Hepatocyte (in vitro differentiated cells): ENCODE measurements around the gene MYRIP. TPM values are rescaled to one million over a fixed set of nuclear protein-coding genes. Genes with fewer than 3 reads are reported as not detected.
"Not testable (repeated sequence)": the region's sequence is repeated elsewhere in the genome, so short reads cannot be mapped to it uniquely, and the experiment has no call there.

Experiments
- DNase-seq: peaks from one replicate; pipeline ENCODE4 v3.0.0-alpha.2; 2016; ENCODE audit warnings: low spot score
- H2AFZ ChIP-seq: fragments of 200-600 bp; sonication (generic); 2 replicates; pipeline ENCODE4 v1.6.0; 2016; ENCODE audit warnings: antibody characterized with exemption, mild to moderate bottlenecking
- H3K27ac ChIP-seq: fragments of 200-600 bp; sonication (generic); 2 replicates; pipeline ENCODE4 v1.5.1; 2016; ENCODE audit warnings: mild to moderate bottlenecking
- H3K27me3 ChIP-seq: fragments of 200-600 bp; sonication (generic); 2 replicates; pipeline ENCODE4 v1.6.1; 2016
- H3K36me3 ChIP-seq: fragments of 200-600 bp; sonication (generic); replicated peaks from 2 replicates; pipeline ENCODE4 v1.5.1; 2016; ENCODE audit warnings: low read depth; ENCODE audit not compliant: insufficient read depth
- H3K4me1 ChIP-seq: fragments of 200-600 bp; sonication (generic); 2 replicates; pipeline ENCODE4 v1.5.1; 2016; ENCODE audit warnings: mild to moderate bottlenecking, moderate library complexity; ENCODE audit not compliant: insufficient read depth
- H3K4me2 ChIP-seq: fragments of 200-600 bp; sonication (generic); 2 replicates; pipeline ENCODE4 v1.6.0; 2016
- H3K4me3 ChIP-seq: fragments of 200-600 bp; sonication (generic); 2 replicates; pipeline ENCODE4 v1.5.1; 2016; ENCODE audit warnings: mild to moderate bottlenecking
- H3K79me2 ChIP-seq: fragments of 200-600 bp; sonication (generic); 2 replicates; pipeline ENCODE4 v1.6.0; 2017; ENCODE audit warnings: mild to moderate bottlenecking
- H3K9me2 ChIP-seq: fragments of 200-600 bp; sonication (generic); replicated peaks from 2 replicates; pipeline ENCODE4 v1.6.0; 2017; ENCODE audit warnings: mild to moderate bottlenecking; ENCODE audit not compliant: insufficient read depth
- H3K9me3 ChIP-seq: fragments of 200-600 bp; sonication (generic); 2 replicates; pipeline ENCODE4 v1.5.1; 2016; ENCODE audit warnings: low read depth, mild to moderate bottlenecking
- H4K20me1 ChIP-seq: fragments of 200-600 bp; sonication (generic); 2 replicates; pipeline ENCODE4 v1.6.0; 2016; ENCODE audit warnings: mild to moderate bottlenecking; ENCODE audit not compliant: insufficient read depth, poor library complexity, severe bottlenecking
- CTCF ChIP-seq: fragments of 200-600 bp; sonication (generic); IDR thresholded peaks from 2 replicates; pipeline ENCODE4 v1.5.1; 2016; ENCODE audit warnings: antibody characterized with exemption, mild to moderate bottlenecking; ENCODE audit not compliant: poor library complexity
- EZH2 ChIP-seq: fragments of 200-600 bp; sonication (generic); IDR thresholded peaks from 2 replicates; pipeline ENCODE4 v1.6.1; 2016; ENCODE audit warnings: antibody characterized with exemption, mild to moderate bottlenecking, borderline replicate concordance
- EZH2phosphoT487 ChIP-seq: fragments of 200-600 bp; sonication (generic); IDR thresholded peaks from one replicate; pipeline ENCODE4 v1.6.1; 2018; ENCODE audit warnings: antibody characterized with exemption, mild to moderate bottlenecking, low read depth, moderate library complexity; ENCODE audit not compliant: unreplicated experiment, severe bottlenecking
- WGBS: methylation state at CpG from one replicate; pipeline ENCODE4 v1.1.6; 2016; ENCODE audit warnings: low lambda C conversion rate; ENCODE audit errors: missing lambda C conversion rate; 5-methylcytosine and 5-hydroxymethylcytosine counted together
- polyA plus RNA-seq: library from polyadenylated mRNA; unstranded; fragments of >200 nt; fragmentation: Nextera tagmentation; extraction: Ambion mirVana; gene quantifications from 2 replicates; pipeline ENCODE4 v1.2.1, GENCODE V29; 2016
- total RNA-seq: library from RNA; depleted of rRNA; stranded (reverse); fragments of >200 nt; gene quantifications from 2 replicates; pipeline ENCODE4 v1.2.3, GENCODE V29; 2014

MYRIP gene
- total and polyA plus RNA-seq, 2 experiments from 2014 or later: 0.57 TPM; not detected in 1

- Histone ChIP-seq H3K4me1 (no peaks in the 10 kb centered on the region), H3K27me3 (no peaks in the 10 kb centered on the region), H2AFZ (no peak overlapping the region), H3K4me3 (no peak overlapping the region), H3K9me3 (no peaks in the 10 kb centered on the region), H3K79me2 (no peaks in the 10 kb centered on the region), H3K36me3 (no peaks in the 10 kb centered on the region), H3K9me2 (no peaks in the 10 kb centered on the region), H3K27ac (no peak overlapping the region), H3K4me2 (no peak overlapping the region), H4K20me1 (no peaks in the 10 kb centered on the region)
- DNase-seq: no peak
- WGBS: 82% methylated on average over 2 of the region's 2 CpGs
- TF ChIP-seq EZH2phosphoT487 (no peak), CTCF (no peak), EZH2 (no peak)
These were observed 472.6 kb downstream of the MYRIP start for GRCh38 chr3:40281995-40282394.

GRCh38 chr3:40283057-40283456 is 473.6 kb downstream of the MYRIP start:
- 95% methylated on average over 5 of the region's 5 CpGs for WGBS

GRCh38 chr3:40287248-40287647 is 477.8 kb downstream of the MYRIP start:
- WGBS: 87% methylated on average over 2 of the region's 2 CpGs
- Histone ChIP-seq H2AFZ (no peak overlapping the region), H3K27ac (no peak overlapping the region)

More at GRCh38 chr3:40283057-40283456, 473.6 kb downstream of the MYRIP start:
- not testable (repeated sequence) for H2AFZ ChIP-seq, H3K4me3 ChIP-seq, H3K9me2 ChIP-seq, H3K27ac ChIP-seq, H3K36me3 ChIP-seq, H4K20me1 ChIP-seq, H3K79me2 ChIP-seq, DNase-seq, H3K27me3 ChIP-seq, H3K4me2 ChIP-seq, H3K4me1 ChIP-seq, H3K9me3 ChIP-seq

GRCh38 chr3:40290396-40290795 is 481.0 kb downstream of the MYRIP start:
- TF ChIP-seq CTCF: no peak
- TF ChIP-seq EZH2phosphoT487: no peak
- TF ChIP-seq EZH2: no peak
- H3K4me2 ChIP-seq: no peak overlapping the region
- no peaks in the 10 kb centered on the region for H3K36me3 ChIP-seq
- H2AFZ ChIP-seq: no peak overlapping the region
- H4K20me1 ChIP-seq: no peaks in the 10 kb centered on the region
- no peaks in the 10 kb centered on the region for H3K9me3 ChIP-seq
- H3K27ac ChIP-seq: no peak overlapping the region
- no peaks in the 10 kb centered on the region for H3K79me2 ChIP-seq
- H3K9me2 ChIP-seq: no peaks in the 10 kb centered on the region
- no peaks in the 10 kb centered on the region for H3K4me1 ChIP-seq
- 88% methylated on average over 6 of the region's 6 CpGs for WGBS
- no peak for DNase-seq
- no peak overlapping the region for H3K4me3 ChIP-seq
- no peaks in the 10 kb centered on the region for H3K27me3 ChIP-seq

More at GRCh38 chr3:40287248-40287647, 477.8 kb downstream of the MYRIP start:
- Histone ChIP-seq H3K9me2 (no peaks in the 10 kb centered on the region), H4K20me1 (no peaks in the 10 kb centered on the region), H3K4me1 (no peaks in the 10 kb centered on the region), H3K36me3 (no peaks in the 10 kb centered on the region), H3K4me3 (no peak overlapping the region), H3K27me3 (no peaks in the 10 kb centered on the region), H3K9me3 (no peaks in the 10 kb centered on the region), H3K4me2 (no peak overlapping the region), H3K79me2 (no peaks in the 10 kb centered on the region)
- no peak for DNase-seq
- TF ChIP-seq EZH2phosphoT487 (no peak), CTCF (no peak), EZH2 (no peak)
